ENCODE results near the gene HSFX3.

DNA sequence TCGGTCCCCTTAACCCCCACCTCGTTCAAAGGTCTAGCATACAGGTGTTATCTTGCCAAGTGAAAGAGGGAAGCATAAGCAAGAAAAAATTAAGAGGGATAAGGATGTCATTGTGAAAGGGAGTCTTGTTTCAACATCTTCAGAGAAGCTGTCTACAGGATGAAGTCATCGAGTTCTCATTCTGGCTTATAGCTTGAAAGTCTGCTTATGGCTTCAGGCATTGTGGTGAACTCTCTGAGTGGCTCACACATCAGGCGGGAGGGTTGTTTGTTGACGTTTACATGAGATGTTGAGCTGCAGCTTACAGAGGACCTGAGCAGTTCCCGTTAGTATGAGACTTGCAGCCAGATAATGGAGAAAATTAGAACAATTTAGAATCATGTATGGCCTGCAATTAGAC is 20.9 kb upstream of the HSFX3 start:
- TF ChIP-seq, protein P1, sequence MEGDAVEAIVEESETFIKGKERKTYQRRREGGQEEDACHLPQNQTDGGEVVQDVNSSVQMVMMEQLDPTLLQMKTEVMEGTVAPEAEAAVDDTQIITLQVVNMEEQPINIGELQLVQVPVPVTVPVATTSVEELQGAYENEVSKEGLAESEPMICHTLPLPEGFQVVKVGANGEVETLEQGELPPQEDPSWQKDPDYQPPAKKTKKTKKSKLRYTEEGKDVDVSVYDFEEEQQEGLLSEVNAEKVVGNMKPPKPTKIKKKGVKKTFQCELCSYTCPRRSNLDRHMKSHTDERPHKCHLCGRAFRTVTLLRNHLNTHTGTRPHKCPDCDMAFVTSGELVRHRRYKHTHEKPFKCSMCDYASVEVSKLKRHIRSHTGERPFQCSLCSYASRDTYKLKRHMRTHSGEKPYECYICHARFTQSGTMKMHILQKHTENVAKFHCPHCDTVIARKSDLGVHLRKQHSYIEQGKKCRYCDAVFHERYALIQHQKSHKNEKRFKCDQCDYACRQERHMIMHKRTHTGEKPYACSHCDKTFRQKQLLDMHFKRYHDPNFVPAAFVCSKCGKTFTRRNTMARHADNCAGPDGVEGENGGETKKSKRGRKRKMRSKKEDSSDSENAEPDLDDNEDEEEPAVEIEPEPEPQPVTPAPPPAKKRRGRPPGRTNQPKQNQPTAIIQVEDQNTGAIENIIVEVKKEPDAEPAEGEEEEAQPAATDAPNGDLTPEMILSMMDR (IDR thresholded peaks at IDR 0.05 in 2 of 3, conservative IDR thresholded peaks at IDR 0.05 in 1 of 3; ENCODE audit: borderline replicate concordance in 1 of 3, insufficient read depth in 1 of 3, low read depth in 2 of 3, low read length in 2 of 3): no peak
- no peak for TF ChIP-seq SP1 (IDR thresholded peaks at IDR 0.05; ENCODE audit: low read depth)
- TF ChIP-seq EZH2 (IDR thresholded peaks at IDR 0.05): no peak
- TF ChIP-seq POLR2AphosphoS5 (IDR thresholded peaks at IDR 0.05; ENCODE audit: low read depth, low read length): no peak
- no peak for TF ChIP-seq CEBPB (IDR thresholded peaks at IDR 0.05; ENCODE audit: low read depth)
- TF ChIP-seq POLR2A (IDR thresholded peaks at IDR 0.05; ENCODE audit: borderline replicate concordance, extremely low read depth, insufficient read depth, insufficient read length): no peak
- TF ChIP-seq EZH2phosphoT487 (IDR thresholded peaks at IDR 0.05; ENCODE audit: borderline replicate concordance): no peak
- no peak for TF ChIP-seq ZNF274 (IDR thresholded peaks at IDR 0.05; ENCODE audit: low read depth, low read length)
- TF ChIP-seq YY1 (IDR thresholded peaks at IDR 0.05; ENCODE audit: extremely low read depth, insufficient replicate concordance, low read depth, low read length): no peak
- no peak for TF ChIP-seq RAD21 (IDR thresholded peaks at IDR 0.05; ENCODE audit: low read depth)
- TF ChIP-seq, protein P2, sequence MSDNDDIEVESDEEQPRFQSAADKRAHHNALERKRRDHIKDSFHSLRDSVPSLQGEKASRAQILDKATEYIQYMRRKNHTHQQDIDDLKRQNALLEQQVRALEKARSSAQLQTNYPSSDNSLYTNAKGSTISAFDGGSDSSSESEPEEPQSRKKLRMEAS (IDR thresholded peaks at IDR 0.05): no peak
- TF ChIP-seq ELF1 (IDR thresholded peaks at IDR 0.05; ENCODE audit: borderline replicate concordance, low read depth): no peak
- TF ChIP-seq FOSL1 (IDR thresholded peaks at IDR 0.05; ENCODE audit: low read depth): no peak

Data from HCT116 (cell line).